ENCODE measurements around the gene OR1E1. TPM values are rescaled to one million over a fixed set of nuclear protein-coding genes. Genes with fewer than 3 reads are reported as not detected.
"Not testable (repeated sequence)": the region's sequence is repeated elsewhere in the genome, so short reads cannot be mapped to it uniquely, and the experiment has no call there.

The OR1E1 gene
- not detected for total RNA-seq

GRCh38 chr17:3398310-3398709 is at the start of gene OR1E1:
Gene OR1E1 (minus strand): TSS chr17:3398410. CDS start chr17:3398410, 0 bp downstream.
- 81% methylated on average over 1 of the region's 1 CpG for WGBS
- Histone ChIP-seq H3K36me3 (no peaks in the 10 kb centered on the region), H3K27me3 (replicated peaks; ENCODE audit: insufficient read depth) (no peaks in the 10 kb centered on the region), H3K4me3 (no peak within 1 kb of the TSS), H3K9me3 (no peaks in the 10 kb centered on the region), H3K4me1 (replicated peaks) (no peaks in the 10 kb centered on the region), H3K27ac (no peak within 1 kb of the TSS)
- TF ChIP-seq POLR2A (IDR thresholded peaks at IDR 0.05) (no peak), POLR2AphosphoS5 (IDR thresholded peaks at IDR 0.05) (no peak), CTCF (IDR thresholded peaks at IDR 0.05) (no peak)
- intact Hi-C loops (cut with DNase I): no loop called here
- DNase-seq (ENCODE audit: low spot score): no peak

GRCh38 chr17:3447625-3448024 is 49.4 kb upstream of the OR1E1 start:
- intact Hi-C loops (cut with DNase I): no loop called here
- 53% methylated on average over 2 of the region's 2 CpGs for WGBS

GRCh38 chr17:3440451-3440850 is 42.2 kb upstream of the OR1E1 start:
- TF ChIP-seq POLR2AphosphoS5 (IDR thresholded peaks at IDR 0.05): no peak
- H3K27ac ChIP-seq: no peak overlapping the region
- H3K9me3 ChIP-seq: no peaks in the 10 kb centered on the region
- 62% methylated on average over 2 of the region's 2 CpGs for whole genome bisulfite sequencing
- no peaks in the 10 kb centered on the region for H3K27me3 ChIP-seq (replicated peaks; ENCODE audit: insufficient read depth)
- intact Hi-C loops (cut with DNase I): no loop called here
- no peaks in the 10 kb centered on the region for H3K4me1 ChIP-seq (replicated peaks)
- H3K4me3 ChIP-seq: no peak overlapping the region
- no peak for DNase-seq (ENCODE audit: low spot score)
- no peaks in the 10 kb centered on the region for H3K36me3 ChIP-seq

More at GRCh38 chr17:3447625-3448024, 49.4 kb upstream of the OR1E1 start:
- DNase-seq (ENCODE audit: low spot score): no peak
- H3K36me3 ChIP-seq: no peaks in the 10 kb centered on the region
- H3K4me3 ChIP-seq: no peak overlapping the region
- H3K9me3 ChIP-seq: no peaks in the 10 kb centered on the region
- no peak overlapping the region for H3K27ac ChIP-seq
- no peaks in the 10 kb centered on the region for H3K27me3 ChIP-seq (replicated peaks; ENCODE audit: insufficient read depth)
- TF ChIP-seq POLR2A (IDR thresholded peaks at IDR 0.05) (no peak), CTCF (IDR thresholded peaks at IDR 0.05) (no peak), POLR2AphosphoS5 (IDR thresholded peaks at IDR 0.05) (no peak)
- H3K4me1 ChIP-seq (replicated peaks): no peaks in the 10 kb centered on the region

- TF ChIP-seq CTCF (IDR thresholded peaks at IDR 0.05): no peak
- no peak for TF ChIP-seq POLR2AphosphoS5 (IDR thresholded peaks at IDR 0.05)
- no peak for TF ChIP-seq POLR2A (IDR thresholded peaks at IDR 0.05)
Observed at GRCh38 chr17:3438368-3438767, 40.2 kb upstream of the OR1E1 start.

GRCh38 chr17:3433741-3434140 is 35.5 kb upstream of the OR1E1 start, which contains the start of gene OR1E2:
Gene OR1E2 (minus strand): TSS chr17:3433841. CDS start chr17:3433841, 0 bp downstream.
- no peaks in the 10 kb centered on the region for H3K4me1 ChIP-seq (replicated peaks)
- H3K27ac ChIP-seq: no peak within 1 kb of the TSS
- no peaks in the 10 kb centered on the region for H3K36me3 ChIP-seq
- WGBS: 79% methylated on average over 3 of the region's 3 CpGs
- H3K27me3 ChIP-seq (replicated peaks; ENCODE audit: insufficient read depth): no peaks in the 10 kb centered on the region
- TF ChIP-seq CTCF (IDR thresholded peaks at IDR 0.05) (no peak), POLR2A (IDR thresholded peaks at IDR 0.05) (no peak), POLR2AphosphoS5 (IDR thresholded peaks at IDR 0.05) (no peak)
- intact Hi-C loops (cut with DNase I): no loop called here
- no peak within 1 kb of the TSS for H3K4me3 ChIP-seq
- DNase-seq (ENCODE audit: low spot score): no peak
- H3K9me3 ChIP-seq: no peaks in the 10 kb centered on the region

More at GRCh38 chr17:3438368-3438767, 40.2 kb upstream of the OR1E1 start:
- H3K36me3 ChIP-seq: no peaks in the 10 kb centered on the region
- no peaks in the 10 kb centered on the region for H3K4me1 ChIP-seq (replicated peaks)
- no peak overlapping the region for H3K4me3 ChIP-seq
- H3K9me3 ChIP-seq: no peaks in the 10 kb centered on the region
- H3K27ac ChIP-seq: no peak overlapping the region
- 53% methylated on average over 1 of the region's 1 CpG for whole genome bisulfite sequencing
- no peaks in the 10 kb centered on the region for H3K27me3 ChIP-seq (replicated peaks; ENCODE audit: insufficient read depth)
- intact Hi-C loops (cut with DNase I): no loop called here
- DNase-seq (ENCODE audit: low spot score): no peak

- intact Hi-C loops (cut with DNase I); H3K4me1 ChIP-seq (replicated peaks); H3K27me3 ChIP-seq (replicated peaks; ENCODE audit: insufficient read depth); DNase-seq (ENCODE audit: low spot score); H3K4me3 ChIP-seq; H3K9me3 ChIP-seq; H3K27ac ChIP-seq; H3K36me3 ChIP-seq: not testable (repeated sequence)
- 28% methylated on average over 7 of the region's 7 CpGs for WGBS
Observed at GRCh38 chr17:3433215-3433614, 35.0 kb upstream of the OR1E1 start.
